ENCODE measurements around the gene GNAS-AS1. TPM values are rescaled to one million over a fixed set of nuclear protein-coding genes. Genes with fewer than 3 reads are reported as not detected.
A peak's percentile ranks its signal among the peaks of the same experiment; 100 is the strongest.

Gene GNAS-AS1
- total and polyA plus RNA-seq, 2 donors (not counting 1 experiment from before 2014, with no cell fraction given) = 1.5 TPM; not detected in 1

DNA sequence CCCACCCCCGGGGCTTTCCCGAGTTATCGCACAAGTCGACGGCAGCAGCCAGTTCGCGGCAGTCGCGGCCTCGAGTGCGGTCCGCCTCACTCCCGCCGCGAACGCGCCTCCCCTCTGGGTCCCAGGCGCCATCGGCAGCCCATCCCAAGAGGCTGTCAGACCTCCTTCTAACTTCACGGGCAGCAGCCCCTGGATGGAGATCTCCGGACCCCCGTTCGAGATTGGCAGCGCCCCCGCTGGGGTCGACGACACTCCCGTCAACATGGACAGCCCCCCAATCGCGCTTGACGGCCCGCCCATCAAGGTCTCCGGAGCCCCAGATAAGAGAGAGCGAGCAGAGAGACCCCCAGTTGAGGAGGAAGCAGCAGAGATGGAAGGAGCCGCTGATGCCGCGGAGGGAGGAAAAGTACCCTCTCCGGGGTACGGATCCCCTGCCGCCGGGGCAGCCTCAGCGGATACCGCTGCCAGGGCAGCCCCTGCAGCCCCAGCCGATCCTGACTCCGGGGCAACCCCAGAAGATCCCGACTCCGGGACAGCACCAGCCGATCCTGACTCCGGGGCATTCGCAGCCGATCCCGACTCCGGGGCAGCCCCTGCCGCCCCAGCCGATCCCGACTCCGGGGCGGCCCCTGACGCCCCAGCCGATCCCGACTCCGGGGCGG lies 3.4 kb upstream of the GNAS-AS1 start:
- peaks cover 0 to 39% (median 0%) of the 10 kb centered on the region in 3 donors for H3K9me3 ChIP-seq (ENCODE audit: control extremely low read depth in 1 of 3, control insufficient read depth in 2 of 3, insufficient read depth in 1 of 3, low read length in 2 of 3)
- H3K27ac ChIP-seq (ENCODE audit: low read length in 2 of 2) = no peak overlapping the region
- peak overlapping the region; percentile 32 for H3K9ac ChIP-seq (ENCODE audit: low read length)
- ATAC-seq (ENCODE audit: low read depth) (no peak), DNase-seq (peak; percentile 29)
- H3K79me2 ChIP-seq (ENCODE audit: control insufficient read depth, insufficient read depth, low read length) = no peaks in the 10 kb centered on the region
- WGBS (ENCODE audit: insufficient coverage) = 38% methylated on average over 63 of the region's 63 CpGs
- H2AFZ ChIP-seq (ENCODE audit: insufficient read depth, low read depth, low read length, poor library complexity, severe bottlenecking) = no peak overlapping the region
- ChIA-PET CTCF (interaction anchor here (0.7 kb wide), 1 partner anchor 616 kb away, joined by 3 read pairs; no protein-coding TSS in a partner anchor), POLR2A (no interaction called here)
- H4K20me1 ChIP-seq (ENCODE audit: control insufficient read depth, insufficient read depth, low read length, poor library complexity, severe bottlenecking) = no peaks in the 10 kb centered on the region
- peak overlapping the region in 3 of 5 experiments; percentile 7 to 29 (median 20) for H3K4me3 ChIP-seq (ENCODE audit: control extremely low read depth in 1 of 5, extremely low read depth in 1 of 5, insufficient read depth in 1 of 5, low read depth in 2 of 5, low read length in 4 of 5)
- Mint-ChIP-seq H3K27me3 (peaks cover 55% of the 10 kb centered on the region), H3K4me3 (peak overlapping the region; percentile 78), H3K9me3 (ENCODE audit: insufficient read depth) (no peaks in the 10 kb centered on the region), H3K4me1 (peaks cover 31% of the 10 kb centered on the region), H3K27ac (no peak overlapping the region)
- peaks cover 39 to 52% of the 10 kb centered on the region in 2 donors for H3K4me1 ChIP-seq (ENCODE audit: control insufficient read depth in 2 of 2, insufficient read depth in 2 of 2, low read length in 2 of 2)
- H3K36me3 ChIP-seq (replicated peaks in 1 of 2; ENCODE audit: control extremely low read depth in 1 of 2, control insufficient read depth in 1 of 2, extremely low read depth in 1 of 2, insufficient read depth in 2 of 2, low read length in 1 of 2) = no peaks in the 10 kb centered on the region
- no peak for TF ChIP-seq EZH2 (IDR thresholded peaks at IDR 0.05; ENCODE audit: borderline replicate concordance, insufficient read depth, low read depth, low read length, poor library complexity, severe bottlenecking)
- TF ChIP-seq, protein P1, sequence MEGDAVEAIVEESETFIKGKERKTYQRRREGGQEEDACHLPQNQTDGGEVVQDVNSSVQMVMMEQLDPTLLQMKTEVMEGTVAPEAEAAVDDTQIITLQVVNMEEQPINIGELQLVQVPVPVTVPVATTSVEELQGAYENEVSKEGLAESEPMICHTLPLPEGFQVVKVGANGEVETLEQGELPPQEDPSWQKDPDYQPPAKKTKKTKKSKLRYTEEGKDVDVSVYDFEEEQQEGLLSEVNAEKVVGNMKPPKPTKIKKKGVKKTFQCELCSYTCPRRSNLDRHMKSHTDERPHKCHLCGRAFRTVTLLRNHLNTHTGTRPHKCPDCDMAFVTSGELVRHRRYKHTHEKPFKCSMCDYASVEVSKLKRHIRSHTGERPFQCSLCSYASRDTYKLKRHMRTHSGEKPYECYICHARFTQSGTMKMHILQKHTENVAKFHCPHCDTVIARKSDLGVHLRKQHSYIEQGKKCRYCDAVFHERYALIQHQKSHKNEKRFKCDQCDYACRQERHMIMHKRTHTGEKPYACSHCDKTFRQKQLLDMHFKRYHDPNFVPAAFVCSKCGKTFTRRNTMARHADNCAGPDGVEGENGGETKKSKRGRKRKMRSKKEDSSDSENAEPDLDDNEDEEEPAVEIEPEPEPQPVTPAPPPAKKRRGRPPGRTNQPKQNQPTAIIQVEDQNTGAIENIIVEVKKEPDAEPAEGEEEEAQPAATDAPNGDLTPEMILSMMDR (IDR thresholded peaks at IDR 0.05) = no peak
- H3K4me2 ChIP-seq (replicated peaks; ENCODE audit: low read depth, low read length, poor library complexity, severe bottlenecking) = peak overlapping the region; percentile 76
- intact Hi-C loops (cut with micrococcal nuclease) = loop anchor here (2.0 to 5.0 kb wide), 2 partner anchors 202 to 617 kb away; partner anchors contain the start of gene STX16
- H3K27me3 ChIP-seq (replicated peaks in 1 of 4; ENCODE audit: control extremely low read depth in 1 of 4, control insufficient read depth in 3 of 4, insufficient read depth in 4 of 4, low read length in 3 of 4) = peaks cover 0 to 71% (median 28%) of the 10 kb centered on the region in 4 experiments

DNA sequence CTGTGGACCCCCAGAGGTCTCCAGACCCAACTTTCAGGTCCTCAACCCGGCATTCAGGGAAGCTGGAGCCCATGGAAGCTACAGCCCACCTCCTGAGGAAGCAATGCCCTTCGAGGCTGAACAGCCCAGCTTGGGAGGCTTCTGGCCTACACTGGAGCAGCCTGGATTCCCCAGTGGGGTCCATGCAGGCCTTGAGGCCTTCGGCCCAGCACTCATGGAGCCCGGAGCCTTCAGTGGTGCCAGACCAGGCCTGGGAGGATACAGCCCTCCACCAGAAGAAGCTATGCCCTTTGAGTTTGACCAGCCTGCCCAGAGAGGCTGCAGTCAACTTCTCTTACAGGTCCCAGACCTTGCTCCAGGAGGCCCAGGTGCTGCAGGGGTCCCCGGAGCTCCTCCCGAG lies 2.8 kb upstream of the GNAS-AS1 start:
- peaks cover 57% of the 10 kb centered on the region for H3K27me3 Mint-ChIP-seq
- TF ChIP-seq EZH2 (IDR thresholded peaks at IDR 0.05; ENCODE audit: borderline replicate concordance, insufficient read depth, low read depth, low read length, poor library complexity, severe bottlenecking) = no peak
- TF ChIP-seq, protein P1 (IDR thresholded peaks at IDR 0.05) = no peak
- H3K4me2 ChIP-seq (replicated peaks; ENCODE audit: low read depth, low read length, poor library complexity, severe bottlenecking) = peak overlapping the region; percentile 76
- H3K4me1 ChIP-seq (ENCODE audit: control insufficient read depth in 2 of 2, insufficient read depth in 2 of 2, low read length in 2 of 2) = peaks cover 39 to 52% of the 10 kb centered on the region in 2 donors
- H3K27ac ChIP-seq (ENCODE audit: low read length in 2 of 2) = no peak overlapping the region
- H3K9me3 ChIP-seq (ENCODE audit: control extremely low read depth in 1 of 3, control insufficient read depth in 2 of 3, insufficient read depth in 1 of 3, low read length in 2 of 3) = peaks cover 0 to 39% (median 0%) of the 10 kb centered on the region in 3 donors
- no peak overlapping the region for H2AFZ ChIP-seq (ENCODE audit: insufficient read depth, low read depth, low read length, poor library complexity, severe bottlenecking)
- H3K79me2 ChIP-seq (ENCODE audit: control insufficient read depth, insufficient read depth, low read length) = no peaks in the 10 kb centered on the region
- POLR2A ChIA-PET = no interaction called here
- H3K27ac Mint-ChIP-seq = no peak overlapping the region
- H3K4me1 Mint-ChIP-seq = peaks cover 31% of the 10 kb centered on the region
- intact Hi-C loops (cut with micrococcal nuclease) = loop anchor here (2.0 to 5.0 kb wide), 2 partner anchors 201 to 617 kb away; partner anchors contain the start of gene STX16
- no peaks in the 10 kb centered on the region for H3K36me3 ChIP-seq (replicated peaks in 1 of 2; ENCODE audit: control extremely low read depth in 1 of 2, control insufficient read depth in 1 of 2, extremely low read depth in 1 of 2, insufficient read depth in 2 of 2, low read length in 1 of 2)
- no peaks in the 10 kb centered on the region for H4K20me1 ChIP-seq (ENCODE audit: control insufficient read depth, insufficient read depth, low read length, poor library complexity, severe bottlenecking)
- no peaks in the 10 kb centered on the region for H3K9me3 Mint-ChIP-seq (ENCODE audit: insufficient read depth)
- no peak overlapping the region for H3K4me3 ChIP-seq (ENCODE audit: control extremely low read depth in 1 of 5, extremely low read depth in 1 of 5, insufficient read depth in 1 of 5, low read depth in 2 of 5, low read length in 4 of 5)
- H3K4me3 Mint-ChIP-seq = no peak overlapping the region
- peaks cover 0 to 72% (median 26%) of the 10 kb centered on the region in 4 experiments for H3K27me3 ChIP-seq (replicated peaks in 1 of 4; ENCODE audit: control extremely low read depth in 1 of 4, control insufficient read depth in 3 of 4, insufficient read depth in 4 of 4, low read length in 3 of 4)
- CTCF ChIA-PET = interaction anchor here (0.7 to 1.6 kb wide), 3 partner anchors 17 to 617 kb away, joined by 3 to 5 read pairs (median 3); no protein-coding TSS in a partner anchor
- no peak overlapping the region for H3K9ac ChIP-seq (ENCODE audit: low read length)
- ATAC-seq (ENCODE audit: low read depth) = no peak
- no peak for DNase-seq
- WGBS (ENCODE audit: insufficient coverage) = 75% methylated on average over 6 of the region's 6 CpGs

Data from B cell (primary cell).